Aorta (tissue), 5 donors: ENCODE results near the gene CYP4A22. TPM values are rescaled to one million over a fixed set of nuclear protein-coding genes. Genes with fewer than 3 reads are reported as not detected.
"Not testable (repeated sequence)": the region's sequence is repeated elsewhere in the genome, so short reads cannot be mapped to it uniquely, and the experiment has no call there.

Experiments used
- ATAC-seq: fragments of 200-7000 bp; cut with Tn5 transposase; one replicate; pipeline ENCODE4 v1.9.1; 2022; ENCODE audit warnings: moderate library complexity; ENCODE audit not compliant: low FRiP score
- DNase-seq, 2 donors: peaks; one replicate each; pipeline ENCODE4 v3.0.0-alpha.2; 2020
- H3K27ac ChIP-seq, 2 donors: one replicate each; pipeline ENCODE4 v1.5.1; 2013; ENCODE audit warnings: low read length in 2 of 2, mild to moderate bottlenecking in 2 of 2, moderate library complexity in 2 of 2, control low read depth in 1 of 2, inconsistent platforms in 1 of 2, low read depth in 1 of 2
- H3K27me3 ChIP-seq, 2 donors: one replicate each; pipeline ENCODE4 v1.6.1; 2013; ENCODE audit warnings: control low read depth in 1 of 2, low read length in 1 of 2, mild to moderate bottlenecking in 1 of 2, moderate library complexity in 1 of 2; ENCODE audit not compliant: insufficient read depth in 2 of 2, control insufficient read depth in 1 of 2
- H3K36me3 ChIP-seq, 2 donors: one replicate each; pipeline ENCODE4 v1.6.1; 2013; ENCODE audit warnings: control low read depth in 1 of 2, low read length in 1 of 2, mild to moderate bottlenecking in 1 of 2; ENCODE audit not compliant: insufficient read depth in 2 of 2, control insufficient read depth in 1 of 2
- H3K4me1 ChIP-seq, 2 donors: one replicate each; pipeline ENCODE4 v1.6.1; 2013; ENCODE audit warnings: low read length in 2 of 2, control low read depth in 1 of 2, mild to moderate bottlenecking in 1 of 2, moderate library complexity in 1 of 2; ENCODE audit not compliant: insufficient read depth in 2 of 2, control insufficient read depth in 1 of 2
- H3K4me3 ChIP-seq, 2 donors: one replicate each; pipeline ENCODE4 v1.5.1; 2013; ENCODE audit warnings: low read length in 2 of 2, control low read depth in 1 of 2, mild to moderate bottlenecking in 1 of 2
- H3K9me3 ChIP-seq: one replicate; pipeline ENCODE4 v1.6.1; 2013; ENCODE audit warnings: mild to moderate bottlenecking, low read length; ENCODE audit not compliant: control insufficient read depth
- WGBS, 2 donors: extraction: QIAGEN DNeasy Blood & Tissue Kit; methylation state at CpG; one replicate each; pipeline ENCODE4 v1.1.7; 2013; 5-methylcytosine and 5-hydroxymethylcytosine counted together
- intact Hi-C, 2 donors: fragments of 100-400 bp; cut with DNase I; formaldehyde crosslinking; loops; one replicate each; pipeline versions ENCODE4 v1.14.2 to v1.15.0; 2022
- polyA plus RNA-seq, 2 donors: library from polyadenylated mRNA; stranded (reverse); fragments of 200-250 nt; gene quantifications; one replicate each; pipeline ENCODE4 v1.2.3, GENCODE V29; 2013
- total RNA-seq, 2 donors: library from RNA; stranded (reverse); fragmentation: NEBNext Ultra II Directional; extraction: Animal tissue kit (Norgen Biotek cat#: 25700); gene quantifications; one replicate each; pipeline ENCODE4 v1.2.1, GENCODE V29; 2021
- donor health status: healthy with polysubstance abuse.
- donor health status: Bipolar disorder and iron deficiency.
- donor health status: DM: no; HTN: no; CAD: no.
- donor health status: DM: no; HTN: no; CAD: no.
- donor health status: DM: yes; HTN: yes; CAD: no.

CYP4A22 gene
- total and polyA plus RNA-seq, 4 donors: 0.08 to 0.23 (median 0.18) TPM; not detected in 1

DNA sequence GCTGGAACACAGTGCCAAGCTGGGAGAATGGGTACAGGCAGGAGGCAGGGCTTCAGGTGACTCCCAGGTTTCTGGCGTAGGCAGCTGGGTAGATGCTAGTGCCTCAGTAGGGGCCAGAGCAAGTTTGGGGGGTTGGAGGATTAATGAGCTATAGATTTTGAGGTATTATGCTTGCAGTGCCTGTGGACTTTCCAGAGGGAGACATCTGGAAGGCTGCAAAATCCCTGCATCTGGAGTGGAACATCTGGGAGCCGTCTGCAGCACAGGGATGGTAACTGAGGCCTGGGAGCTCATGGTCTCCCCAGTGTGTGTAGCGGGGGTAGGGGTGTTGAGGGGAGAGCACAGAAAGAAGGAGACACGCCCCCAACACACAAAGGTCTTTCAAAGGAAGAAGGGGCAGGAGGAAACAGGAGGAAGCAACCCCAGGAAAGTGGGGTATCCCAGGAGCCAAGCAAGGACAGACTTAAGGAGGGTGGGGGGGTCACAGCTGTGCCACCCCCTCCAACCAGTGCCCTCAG is 54.8 kb downstream of the CYP4A22 start:
- Histone ChIP-seq H3K27me3 (no peaks in the 10 kb centered on the region), H3K9me3 (no peaks in the 10 kb centered on the region), H3K27ac (no peak overlapping the region), H3K4me3 (no peak overlapping the region), H3K36me3 (no peaks in the 10 kb centered on the region), H3K4me1 (peaks cover 0 to 3% of the 10 kb centered on the region in 2 donors)
- ATAC-seq (no peak), DNase-seq (peak in 1 of 2 donors; percentile 39)
- intact Hi-C loops: loop anchor here (5.0 kb wide), 4 partner anchors 125 to 535 kb away; no protein-coding TSS in a partner anchor
- 92 to 97% methylated on average over 3 to 4 of the region's 4 CpGs for WGBS, 2 donors

- no peak overlapping the region for H3K27ac ChIP-seq
Measured at GRCh38 chr1:47192458-47193384, 55.5 kb downstream of the CYP4A22 start.

GRCh38 chr1:47193496-47193895 is 56.3 kb downstream of the CYP4A22 start:
- H3K4me1 ChIP-seq, H3K27me3 ChIP-seq, H3K36me3 ChIP-seq, H3K27ac ChIP-seq, H3K4me3 ChIP-seq, H3K9me3 ChIP-seq, ATAC-seq: not testable (repeated sequence)
- DNase-seq: peak in 1 of 2 donors; percentile 21
- intact Hi-C loops: loop anchor here (5.0 kb wide), 4 partner anchors 124 to 534 kb away; no protein-coding TSS in a partner anchor
- 86% methylated on average over 10 of the region's 10 CpGs for WGBS, 2 donors

More at GRCh38 chr1:47192458-47193384, 55.5 kb downstream of the CYP4A22 start:
- intact Hi-C loops: loop anchor here (5.0 kb wide), 4 partner anchors 125 to 535 kb away; no protein-coding TSS in a partner anchor
- Histone ChIP-seq H3K4me3 (no peak overlapping the region), H3K4me1 (peaks cover 0 to 3% of the 10 kb centered on the region in 2 donors), H3K27me3 (no peaks in the 10 kb centered on the region), H3K9me3 (no peaks in the 10 kb centered on the region), H3K36me3 (no peaks in the 10 kb centered on the region)
- DNase-seq (peak; percentile 82 to 89), ATAC-seq (peak; percentile 58)
- WGBS, 2 donors: 11 to 13% methylated on average over 10 of the region's 10 CpGs

- intact Hi-C loops: loop anchor here (5.0 kb wide), 4 partner anchors 123 to 533 kb away; no protein-coding TSS in a partner anchor
- no peaks in the 10 kb centered on the region for H3K27me3 ChIP-seq
- no peak for DNase-seq
Measured at GRCh38 chr1:47194311-47194710, 57.1 kb downstream of the CYP4A22 start.

GRCh38 chr1:47195981-47196380 is 58.7 kb downstream of the CYP4A22 start:
- H3K4me3 ChIP-seq, H3K9me3 ChIP-seq, ATAC-seq, H3K27ac ChIP-seq, H3K4me1 ChIP-seq, DNase-seq, H3K27me3 ChIP-seq, H3K36me3 ChIP-seq: not testable (repeated sequence)
- WGBS, 2 donors: 74 to 79% methylated on average over 9 of the region's 9 CpGs
- intact Hi-C loops: loop anchor here in 1 of 2 donors (5.0 kb wide), 1 partner anchor 36 kb away; the partner anchor contains the start of gene TAL1

More at GRCh38 chr1:47194311-47194710, 57.1 kb downstream of the CYP4A22 start:
- Histone ChIP-seq H3K36me3 (no peaks in the 10 kb centered on the region), H3K9me3 (no peaks in the 10 kb centered on the region), H3K4me1 (peaks cover 0 to 3% of the 10 kb centered on the region in 2 donors), H3K27ac (no peak overlapping the region), H3K4me3 (no peak overlapping the region)
- no peak for ATAC-seq

GRCh38 chr1:47196622-47197021 is 59.4 kb downstream of the CYP4A22 start:
- no peak for ATAC-seq
- DNase-seq: peak in 1 of 2 donors; percentile 71
- Histone ChIP-seq H3K27ac (no peak overlapping the region), H3K36me3 (no peaks in the 10 kb centered on the region), H3K4me1 (peaks cover 0 to 1% of the 10 kb centered on the region in 2 donors), H3K4me3 (no peak overlapping the region), H3K9me3 (no peaks in the 10 kb centered on the region), H3K27me3 (no peaks in the 10 kb centered on the region)
- WGBS, 2 donors: 37 to 47% methylated on average over 3 of the region's 3 CpGs
- intact Hi-C loops: loop anchor here in 1 of 2 donors (5.0 kb wide), 1 partner anchor 36 kb away; the partner anchor contains the start of gene TAL1

DNA sequence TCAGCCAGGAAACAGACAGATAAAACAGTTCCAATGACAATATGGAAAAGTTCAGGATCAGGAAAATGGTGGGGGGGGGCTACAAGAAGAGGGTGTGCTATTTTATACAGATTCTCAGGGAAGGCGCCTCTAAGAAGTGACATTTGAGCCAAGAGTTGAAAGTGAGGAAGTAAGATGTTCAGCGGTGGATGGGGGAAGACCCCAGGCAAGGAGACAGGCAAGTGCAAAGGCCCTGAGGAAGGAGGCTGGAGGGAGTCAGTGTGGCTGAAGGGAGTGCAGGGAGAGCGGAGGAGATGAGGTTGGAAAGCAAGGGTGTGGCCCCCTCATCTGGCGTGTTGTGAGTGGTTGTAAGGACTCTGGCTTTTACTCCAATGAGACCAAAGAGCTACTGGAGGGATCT is 61.0 kb downstream of the CYP4A22 start:
- ATAC-seq (no peak), DNase-seq (no peak)
- Histone ChIP-seq H3K4me1 (no peaks in the 10 kb centered on the region), H3K4me3 (no peak overlapping the region), H3K36me3 (no peaks in the 10 kb centered on the region), H3K27me3 (no peaks in the 10 kb centered on the region), H3K9me3 (no peaks in the 10 kb centered on the region), H3K27ac (no peak overlapping the region)
- 84 to 87% methylated on average over 4 of the region's 4 CpGs for WGBS, 2 donors
- intact Hi-C loops: loop anchor here in 1 of 2 donors (5.0 kb wide), 1 partner anchor 34 kb away; the partner anchor contains the start of gene TAL1
